GM13977 (cell line): ENCODE measurements around the gene CPSF7.

Source experiments
- DNase-seq: peaks from one replicate; pipeline ENCODE4 v3.0.0; 2012; ENCODE audit warnings: low spot score
- in situ Hi-C: fragments of 300-500 bp; cut with MboI; formaldehyde crosslinking; loops from one replicate; pipeline ENCODE4 v1.12.0; 2022; ENCODE audit warnings: low sequenced_read_pairs, low pct_unique_long_range_greater_than_20kb, mixed read lengths, inconsistent platforms; ENCODE audit not compliant: unreplicated experiment
- TF ChIP-seq, protein P1 (sequence below): IDR thresholded peaks from 2 replicates; pipeline ENCODE4 v1.5.1; 2012; ENCODE audit warnings: mild to moderate bottlenecking, control low read depth; ENCODE audit not compliant: insufficient read depth; ENCODE audit errors: extremely low read depth, missing control alignments

The CPSF7 gene, protein sequence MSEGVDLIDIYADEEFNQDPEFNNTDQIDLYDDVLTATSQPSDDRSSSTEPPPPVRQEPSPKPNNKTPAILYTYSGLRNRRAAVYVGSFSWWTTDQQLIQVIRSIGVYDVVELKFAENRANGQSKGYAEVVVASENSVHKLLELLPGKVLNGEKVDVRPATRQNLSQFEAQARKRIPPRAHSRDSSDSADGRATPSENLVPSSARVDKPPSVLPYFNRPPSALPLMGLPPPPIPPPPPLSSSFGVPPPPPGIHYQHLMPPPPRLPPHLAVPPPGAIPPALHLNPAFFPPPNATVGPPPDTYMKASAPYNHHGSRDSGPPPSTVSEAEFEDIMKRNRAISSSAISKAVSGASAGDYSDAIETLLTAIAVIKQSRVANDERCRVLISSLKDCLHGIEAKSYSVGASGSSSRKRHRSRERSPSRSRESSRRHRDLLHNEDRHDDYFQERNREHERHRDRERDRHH

DNA sequence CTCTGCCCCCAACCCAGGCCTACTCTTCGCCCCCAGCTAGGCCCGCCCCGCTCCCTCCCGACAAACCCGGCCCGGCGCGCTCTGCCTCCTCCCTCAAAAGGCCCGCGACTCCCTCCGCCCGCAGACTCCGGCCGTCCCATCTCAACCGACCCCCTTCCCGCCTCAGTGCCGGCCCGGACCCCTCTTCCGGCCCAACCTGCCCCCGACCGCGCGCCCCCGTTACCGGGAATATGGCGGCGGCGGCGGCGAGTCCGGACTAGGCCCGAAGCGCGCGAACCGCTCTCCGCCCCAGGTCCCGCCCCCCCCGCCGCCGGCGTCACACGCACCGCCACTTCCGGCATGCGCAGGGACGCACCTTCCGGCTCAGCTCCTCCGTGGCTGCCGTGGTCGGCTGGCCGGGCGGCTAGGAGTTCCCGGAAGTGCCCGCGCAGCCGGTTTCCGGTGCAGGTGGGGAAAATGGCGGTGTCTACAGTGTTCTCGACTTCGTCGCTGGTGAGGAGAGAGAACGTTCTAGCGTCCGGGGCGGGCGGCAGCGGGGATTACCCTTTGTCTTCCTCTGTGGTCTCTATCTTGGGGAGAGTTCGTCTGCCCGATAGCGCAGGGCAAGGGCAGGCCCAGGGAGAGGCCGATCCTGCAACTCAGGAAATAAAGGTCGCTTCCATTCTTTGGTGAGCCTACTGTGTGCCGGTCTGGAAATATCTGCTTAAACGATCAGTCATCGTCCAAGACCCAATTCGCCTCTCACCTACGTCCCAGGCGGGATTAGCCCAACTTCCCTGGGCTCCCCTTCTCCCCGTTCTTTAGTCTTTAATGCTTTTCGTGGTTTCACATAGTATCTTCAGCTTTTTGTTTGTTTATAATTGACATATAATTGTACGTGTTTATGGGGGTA is at the start of gene CPSF7, which contains the start of gene SDHAF2:
Gene CPSF7, minus strand, starts transcription at position 285 of the 892 bp plus-strand sequence. CDS start 740 bp downstream, outside the sequence.
Gene SDHAF2, plus strand, starts transcription at position 434 of the 892 bp plus-strand sequence. Its CDS starts 23 bp downstream, at position 457.
- TF ChIP-seq, protein P1, sequence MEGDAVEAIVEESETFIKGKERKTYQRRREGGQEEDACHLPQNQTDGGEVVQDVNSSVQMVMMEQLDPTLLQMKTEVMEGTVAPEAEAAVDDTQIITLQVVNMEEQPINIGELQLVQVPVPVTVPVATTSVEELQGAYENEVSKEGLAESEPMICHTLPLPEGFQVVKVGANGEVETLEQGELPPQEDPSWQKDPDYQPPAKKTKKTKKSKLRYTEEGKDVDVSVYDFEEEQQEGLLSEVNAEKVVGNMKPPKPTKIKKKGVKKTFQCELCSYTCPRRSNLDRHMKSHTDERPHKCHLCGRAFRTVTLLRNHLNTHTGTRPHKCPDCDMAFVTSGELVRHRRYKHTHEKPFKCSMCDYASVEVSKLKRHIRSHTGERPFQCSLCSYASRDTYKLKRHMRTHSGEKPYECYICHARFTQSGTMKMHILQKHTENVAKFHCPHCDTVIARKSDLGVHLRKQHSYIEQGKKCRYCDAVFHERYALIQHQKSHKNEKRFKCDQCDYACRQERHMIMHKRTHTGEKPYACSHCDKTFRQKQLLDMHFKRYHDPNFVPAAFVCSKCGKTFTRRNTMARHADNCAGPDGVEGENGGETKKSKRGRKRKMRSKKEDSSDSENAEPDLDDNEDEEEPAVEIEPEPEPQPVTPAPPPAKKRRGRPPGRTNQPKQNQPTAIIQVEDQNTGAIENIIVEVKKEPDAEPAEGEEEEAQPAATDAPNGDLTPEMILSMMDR: no peak

DNA sequence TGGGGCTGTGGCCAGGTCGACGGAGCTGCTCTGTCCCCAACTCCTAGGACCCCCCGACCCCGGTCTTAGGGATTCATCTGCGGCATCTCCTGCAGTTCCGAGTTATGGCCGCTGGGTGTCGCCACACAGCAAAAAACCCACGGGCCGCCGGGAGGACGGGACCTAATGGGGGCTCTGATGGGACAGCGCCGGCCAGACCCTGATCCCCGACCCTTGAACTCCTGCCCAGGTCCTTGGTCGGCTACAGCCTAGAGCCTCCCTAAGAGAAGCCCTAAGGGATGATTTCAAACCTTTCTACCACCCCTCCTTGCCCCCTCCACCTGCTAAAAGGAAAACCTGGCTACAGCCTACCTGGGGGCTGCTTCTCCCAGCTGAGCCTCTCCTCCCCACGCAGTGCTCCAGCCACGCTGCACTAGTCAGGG is 48.0 kb upstream of the CPSF7 start:
- TF ChIP-seq, protein P1: peak; percentile 94
- in situ Hi-C loops: no loop called here
- peak; percentile 79 for DNase-seq

More for the DNA sequence above, at the start of gene CPSF7, which contains the start of gene SDHAF2:
- in situ Hi-C loops: no loop called here
- peak; percentile 97 for DNase-seq

- in situ Hi-C loops: no loop called here
- TF ChIP-seq, protein P1: no peak
- DNase-seq: no peak
Measured at GRCh38 chr11:61477126-61477525, 47.4 kb upstream of the CPSF7 start.

GRCh38 chr11:61476371-61476770 is 46.6 kb upstream of the CPSF7 start:
- TF ChIP-seq, protein P1: no peak
- DNase-seq: no peak
- in situ Hi-C loops: no loop called here

DNA sequence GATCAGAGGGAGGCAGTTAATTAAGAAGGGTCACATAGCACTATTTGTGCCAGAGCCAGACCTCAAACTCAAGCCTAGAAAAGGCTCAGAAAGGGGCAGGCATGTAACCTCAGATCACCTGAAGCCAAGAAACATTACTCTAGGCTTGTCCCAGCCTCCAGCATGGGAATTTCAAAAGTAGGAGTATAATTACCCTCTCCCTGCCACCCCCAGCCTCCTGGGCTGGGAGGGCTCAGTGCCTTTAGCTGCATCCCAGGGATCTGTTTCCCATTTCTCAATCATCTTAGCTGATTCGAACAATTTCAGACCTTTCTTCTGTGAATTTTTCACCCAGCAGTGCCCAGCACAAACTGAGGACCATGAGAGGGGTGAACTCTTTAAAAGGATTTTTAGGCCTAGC is 45.7 kb upstream of the CPSF7 start:
- no peak for DNase-seq
- in situ Hi-C loops: no loop called here
- TF ChIP-seq, protein P1: no peak

GRCh38 chr11:61474013-61474643 is 44.4 kb upstream of the CPSF7 start:
- in situ Hi-C loops: no loop called here
- DNase-seq: no peak
- TF ChIP-seq, protein P1: no peak
